GM19397 (cell line): Measurements from ENCODE around the gene CCDC201.
"Not testable (repeated sequence)": the region's sequence is repeated elsewhere in the genome, so short reads cannot be mapped to it uniquely, and the experiment has no call there.

Experiments
- ATAC-seq: cut with Tn5 transposase; IDR thresholded peaks from one replicate; pipeline ENCODE4 v1.9.1; 2021; ENCODE audit warnings: mild to moderate bottlenecking, moderate library complexity; ENCODE audit not compliant: unreplicated experiment

Gene CCDC201

DNA sequence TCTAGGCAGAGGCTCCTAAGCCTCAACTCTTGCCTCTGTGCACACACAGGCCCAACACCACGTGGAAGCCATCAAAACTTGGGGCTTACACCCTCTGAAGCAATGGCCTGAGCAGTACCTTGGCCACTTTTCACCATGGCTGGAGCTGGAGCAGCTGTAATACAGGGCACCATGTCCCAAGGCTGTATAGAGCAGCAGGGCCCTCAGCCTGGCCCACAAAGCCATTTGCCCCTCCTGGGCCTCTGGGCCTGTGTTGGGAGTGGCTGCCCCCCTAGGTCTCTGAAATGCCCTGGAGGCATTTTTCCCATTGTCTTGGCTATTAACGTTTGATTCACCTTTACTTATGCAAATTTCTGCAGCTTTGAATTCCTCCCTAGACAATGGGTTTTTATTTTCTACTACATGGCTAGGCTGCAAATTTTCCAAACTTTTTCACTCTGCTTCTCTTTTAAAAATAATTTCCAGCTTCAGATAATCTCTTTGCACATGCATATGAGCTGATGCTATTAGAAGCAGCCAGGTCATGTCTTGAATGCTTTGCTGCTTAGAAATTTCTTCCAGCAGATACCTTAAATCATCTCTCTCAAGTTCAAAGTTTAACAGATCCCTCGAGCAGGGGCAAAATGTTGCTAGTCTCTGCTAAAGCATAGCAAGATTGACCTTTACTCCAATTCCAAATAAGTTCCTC is 5.7 kb upstream of the CCDC201 start:
- no peak for ATAC-seq

GRCh38 chr7:45876519-45876918 is 3.6 kb upstream of the CCDC201 start:
- ATAC-seq = no peak

GRCh38 chr7:45874408-45875131 is 1.7 kb upstream of the CCDC201 start:
- no peak for ATAC-seq

DNA sequence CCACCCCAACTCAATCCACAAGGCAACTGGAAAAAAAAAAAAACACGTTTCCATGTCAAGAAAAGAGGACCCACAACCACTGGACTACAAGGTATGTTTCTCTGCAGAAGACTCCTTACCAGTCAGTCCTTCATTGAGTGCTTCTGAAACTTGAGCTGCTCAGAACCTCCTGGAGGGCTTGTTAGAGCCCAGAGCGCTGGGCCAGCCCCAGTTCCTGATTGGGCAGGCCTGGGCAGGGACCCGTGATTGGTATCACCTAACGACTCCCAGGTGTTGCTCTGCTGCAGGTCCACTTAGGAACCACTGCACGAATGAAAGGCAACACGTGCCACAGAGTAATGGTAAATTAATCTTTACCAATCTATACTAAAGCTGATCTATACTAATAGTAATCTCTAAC is 473 bp upstream of the CCDC201 start:
- no peak for ATAC-seq

DNA sequence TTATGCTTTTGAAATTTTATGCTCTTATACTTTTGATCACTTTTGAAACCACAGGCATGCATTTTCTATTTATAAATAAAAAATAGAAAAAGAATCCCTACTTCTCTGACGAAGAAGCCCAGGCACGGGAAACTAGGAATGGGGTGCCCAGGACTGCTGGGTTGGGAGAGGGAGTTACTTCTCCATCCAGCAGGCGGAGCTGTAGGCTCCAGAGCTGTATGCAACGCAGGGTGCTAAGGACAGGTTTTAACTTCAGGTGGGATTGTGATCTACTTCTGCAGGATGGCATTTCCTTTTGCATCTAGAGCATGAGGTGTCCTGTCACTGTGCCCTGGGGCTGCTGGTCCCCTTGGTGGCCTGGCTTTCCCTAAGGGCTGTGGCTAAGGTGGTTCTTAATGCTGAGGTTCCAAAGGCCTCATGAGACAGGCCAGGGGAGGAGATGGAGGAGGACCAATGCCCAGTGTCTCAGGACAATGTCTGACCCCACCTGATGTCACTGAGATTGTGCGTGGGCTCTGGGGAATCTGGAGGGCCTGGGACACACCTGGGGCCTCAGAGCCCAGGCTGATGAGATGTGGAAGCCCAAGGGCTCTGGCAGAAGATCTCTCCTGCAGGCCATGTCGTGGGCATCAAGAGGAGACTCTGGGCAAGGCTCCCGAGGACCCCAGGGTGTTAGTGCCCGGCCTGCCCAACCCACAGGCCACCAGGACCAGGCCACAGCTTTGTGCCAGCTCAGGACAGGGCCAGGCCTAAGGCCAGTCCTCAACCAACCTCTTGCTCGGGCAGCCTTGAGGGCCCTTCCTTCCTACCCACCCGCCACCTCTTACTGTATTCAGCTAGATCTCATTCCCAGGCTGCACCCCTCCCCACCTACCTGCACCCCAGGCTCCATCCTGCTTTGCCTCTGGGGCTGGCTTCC is 507 bp downstream of the CCDC201 start:
- no peak for ATAC-seq

- ATAC-seq = no peak
Measured at GRCh38 chr7:45869426-45869825, 3.5 kb downstream of the CCDC201 start.

- no peak for ATAC-seq
Measured at GRCh38 chr7:45867471-45867870, 5.4 kb downstream of the CCDC201 start.

DNA sequence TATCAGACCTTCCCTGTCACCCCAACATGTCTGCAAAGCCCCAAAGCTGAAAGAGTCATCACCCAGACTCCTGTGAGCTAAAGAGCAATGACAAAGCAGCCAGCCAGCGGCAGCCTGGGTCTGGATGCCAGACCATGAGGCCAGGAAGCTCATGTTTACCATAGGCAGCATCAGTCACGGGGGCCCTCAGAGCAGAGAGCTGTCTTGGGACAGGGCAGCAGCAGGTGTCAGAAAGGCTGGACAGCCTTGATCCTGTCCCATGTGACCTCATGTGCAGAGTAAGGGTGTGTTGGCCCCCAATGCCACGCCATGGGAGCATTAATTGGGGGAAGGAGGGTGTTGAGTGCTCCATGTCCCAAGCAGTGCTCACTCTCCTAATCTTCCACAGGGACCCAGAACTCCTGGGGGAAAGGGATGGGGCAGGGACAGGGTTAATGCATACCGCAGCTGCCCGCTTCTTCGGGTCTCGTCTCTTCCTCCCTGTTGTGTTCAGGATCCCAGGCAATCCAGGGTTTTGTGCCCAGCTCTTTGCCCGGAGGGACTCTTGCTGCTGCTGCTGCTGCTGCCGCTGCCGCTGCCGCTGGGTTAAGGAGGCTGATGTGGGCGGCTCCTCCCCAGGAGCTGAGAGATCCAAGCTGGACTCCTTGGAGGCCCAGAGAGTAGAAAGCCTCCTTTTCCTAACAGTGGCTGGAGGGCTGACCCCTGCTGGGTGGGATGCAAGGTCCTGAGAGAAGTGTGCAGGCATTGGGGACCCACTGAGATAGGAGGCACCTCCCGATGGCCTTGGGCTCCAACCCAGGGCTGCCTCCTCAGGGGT is 7.1 kb downstream of the CCDC201 start:
- ATAC-seq = no peak

GRCh38 chr7:45863715-45864114 is 9.2 kb downstream of the CCDC201 start:
- no peak for ATAC-seq

DNA sequence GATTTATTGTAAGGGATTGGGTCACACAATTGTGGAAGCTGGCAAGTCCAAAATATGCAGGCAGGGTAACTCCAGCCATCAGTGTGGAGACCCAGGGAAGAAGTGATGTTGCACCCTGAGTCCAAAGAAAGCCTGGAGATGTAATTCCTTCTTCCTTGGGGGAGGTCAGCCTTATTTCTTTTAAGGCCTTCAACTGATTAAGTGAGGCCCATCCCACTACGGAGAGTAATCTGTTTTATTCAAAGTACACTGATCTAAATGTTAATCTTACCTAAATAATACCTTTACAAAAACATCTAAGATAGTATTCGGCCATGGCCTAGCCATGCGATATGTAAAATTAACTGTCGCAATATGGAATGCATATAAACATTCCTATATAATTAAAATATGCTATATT is 16.0 kb downstream of the CCDC201 start:
- not testable (repeated sequence) for ATAC-seq

DNA sequence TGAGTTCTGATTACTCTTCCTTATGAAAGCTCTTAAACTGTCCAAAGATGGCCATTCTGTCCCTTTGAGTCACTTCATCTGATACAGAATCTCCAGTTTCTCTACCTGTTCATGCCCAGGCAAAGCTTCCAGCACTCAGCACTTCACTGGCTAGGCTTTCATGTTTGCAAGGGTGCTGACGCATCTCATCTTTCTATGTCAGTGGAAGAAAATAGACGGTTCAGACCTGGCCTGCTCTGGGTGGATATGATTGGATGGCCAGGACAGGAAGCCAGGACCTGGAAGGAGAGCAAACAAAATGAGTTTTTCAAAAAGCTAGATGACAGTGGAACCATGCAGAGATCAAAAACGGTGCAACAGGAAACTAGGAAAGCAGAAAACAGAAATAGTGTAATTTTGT is 17.2 kb downstream of the CCDC201 start:
- ATAC-seq = not testable (repeated sequence)

DNA sequence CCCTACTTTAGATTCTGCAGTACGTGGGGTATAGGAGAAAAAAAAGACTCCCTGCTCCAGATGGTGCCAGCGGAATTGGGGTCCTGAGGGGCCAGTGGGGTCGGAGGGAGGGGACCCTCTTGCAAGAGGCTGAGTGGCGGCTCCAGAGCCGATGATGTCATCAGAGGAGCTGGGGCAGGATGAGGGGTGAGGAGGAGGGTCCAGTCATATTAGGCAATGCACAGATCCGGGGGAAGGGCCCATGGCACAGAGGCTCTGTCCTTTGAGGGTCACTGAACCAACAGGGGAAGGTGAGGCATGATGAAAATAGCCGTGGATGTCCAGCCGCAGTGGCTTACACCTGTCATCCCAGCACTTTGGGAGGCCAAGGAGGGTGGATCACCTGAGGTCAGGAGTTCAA is 19.4 kb downstream of the CCDC201 start:
- ATAC-seq = not testable (repeated sequence)

- not testable (repeated sequence) for ATAC-seq
Measured at GRCh38 chr7:45852984-45853383, 19.9 kb downstream of the CCDC201 start.

DNA sequence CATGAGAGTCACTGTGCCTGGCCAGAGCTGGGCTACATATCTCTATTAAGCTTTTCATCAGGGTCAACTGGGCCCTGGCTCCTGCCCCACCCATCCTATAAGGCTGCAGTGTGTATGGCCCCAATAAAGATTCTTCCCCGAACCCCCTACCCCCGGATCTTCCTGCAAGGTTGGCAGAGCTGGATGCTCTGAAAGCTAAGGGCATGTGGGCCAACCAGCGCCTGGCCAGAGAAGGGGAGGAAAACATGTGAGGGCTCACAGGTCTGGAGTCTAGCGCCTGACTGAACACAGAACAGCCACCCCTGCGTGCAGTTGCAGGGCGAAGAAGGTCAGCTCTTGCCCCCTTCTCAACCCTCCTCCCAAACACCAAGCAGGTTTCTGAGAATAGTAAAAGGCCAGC is 24.1 kb downstream of the CCDC201 start:
- ATAC-seq = not testable (repeated sequence)

DNA sequence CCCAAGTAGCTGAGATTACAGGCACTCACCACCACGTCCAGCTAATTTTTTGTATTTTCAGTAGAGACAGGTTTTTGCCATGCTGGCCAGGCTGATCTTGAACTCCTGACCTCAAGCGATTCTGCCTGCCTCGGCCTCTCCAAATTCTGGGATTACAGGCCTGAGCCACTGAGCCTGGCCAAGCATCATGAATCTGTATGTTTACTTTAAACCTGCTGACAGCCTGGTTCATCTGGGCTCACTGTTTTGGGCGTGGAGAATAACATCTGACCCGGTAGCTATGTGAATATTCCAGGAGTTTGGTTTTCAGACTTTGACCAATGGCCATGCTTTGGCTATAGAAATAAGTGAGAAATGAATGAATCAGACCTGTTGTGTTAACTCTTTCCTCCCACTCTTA is 26.3 kb downstream of the CCDC201 start:
- ATAC-seq = not testable (repeated sequence)

GRCh38 chr7:45841926-45842717 is 30.8 kb downstream of the CCDC201 start:
- ATAC-seq = not testable (repeated sequence)

DNA sequence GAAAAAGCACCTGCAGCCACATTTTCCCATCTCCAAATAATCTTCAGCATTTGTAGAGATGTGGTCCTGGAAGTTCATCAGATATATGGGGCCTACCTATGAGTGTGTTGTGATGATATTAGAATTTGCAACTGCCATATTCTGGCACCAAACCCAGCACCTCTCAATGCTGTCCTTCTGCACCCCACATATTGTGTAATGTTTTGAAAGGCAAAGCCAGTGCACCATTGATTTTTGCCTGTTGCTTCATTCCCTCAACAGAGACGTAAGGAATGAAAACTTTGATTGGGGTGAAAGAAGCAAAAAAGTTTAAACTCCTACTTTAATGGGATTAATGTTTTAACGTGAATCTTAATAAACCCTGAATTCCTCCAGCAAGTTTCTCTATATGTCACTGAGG is 34.0 kb downstream of the CCDC201 start:
- ATAC-seq = not testable (repeated sequence)

DNA sequence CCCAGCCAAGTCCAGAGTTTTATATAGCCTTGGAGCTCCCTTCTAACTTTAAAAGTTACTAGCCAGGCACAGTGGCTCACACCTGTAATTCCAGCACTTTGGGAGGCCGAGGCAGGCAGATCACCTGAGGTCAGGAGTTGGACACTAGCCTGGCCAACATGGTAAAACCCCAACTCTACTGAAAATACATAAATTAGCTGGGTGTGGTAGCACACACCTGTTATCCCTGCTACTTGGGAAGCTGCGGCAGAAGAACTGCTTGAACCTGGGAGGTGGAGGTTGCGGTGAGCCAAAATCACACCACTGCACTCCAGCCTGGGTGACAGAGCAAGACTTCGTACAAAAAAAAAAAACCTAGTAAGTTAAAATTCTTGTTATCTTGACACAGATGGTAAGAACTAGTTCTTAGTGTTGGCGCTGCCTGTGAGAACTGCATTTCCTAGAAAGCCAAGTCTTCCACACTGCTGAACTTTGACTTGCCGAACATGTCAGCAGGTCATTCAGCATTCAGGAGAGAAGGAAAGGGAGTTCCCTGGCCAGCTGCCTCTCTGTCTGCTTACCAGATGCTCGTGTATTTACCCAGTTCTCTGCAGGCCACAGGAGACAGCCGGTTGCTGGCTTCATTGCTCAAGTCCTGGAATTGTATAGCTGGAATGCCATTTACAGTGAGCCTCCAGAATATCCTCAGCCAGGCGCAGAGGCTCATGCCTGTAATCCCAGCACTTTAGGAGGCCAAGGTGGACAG is 40.3 kb downstream of the CCDC201 start:
- ATAC-seq = not testable (repeated sequence)

GRCh38 chr7:45829846-45830245 is 43.0 kb downstream of the CCDC201 start:
- ATAC-seq = not testable (repeated sequence)
